ENCODE measurements around the gene RNU6-9.

- no peak for TF ChIP-seq CTCF (IDR thresholded peaks at IDR 0.05; ENCODE audit: low read depth, low read length, poor library complexity, severe bottlenecking)
- no peak for TF ChIP-seq EZH2phosphoT487 (IDR thresholded peaks at IDR 0.05; ENCODE audit: borderline replicate concordance, low read length)
Measured at GRCh38 chr19:901216-902092, 8.2 kb downstream of the RNU6-9 start.

All from DOHH2 (cell line).